Measurements from ENCODE around the gene PRSS56. TPM values are rescaled to one million over a fixed set of nuclear protein-coding genes. Genes with fewer than 3 reads are reported as not detected.

Gene PRSS56
- total RNA-seq, 1 experiment from 2014 or later = 0.18 TPM

DNA sequence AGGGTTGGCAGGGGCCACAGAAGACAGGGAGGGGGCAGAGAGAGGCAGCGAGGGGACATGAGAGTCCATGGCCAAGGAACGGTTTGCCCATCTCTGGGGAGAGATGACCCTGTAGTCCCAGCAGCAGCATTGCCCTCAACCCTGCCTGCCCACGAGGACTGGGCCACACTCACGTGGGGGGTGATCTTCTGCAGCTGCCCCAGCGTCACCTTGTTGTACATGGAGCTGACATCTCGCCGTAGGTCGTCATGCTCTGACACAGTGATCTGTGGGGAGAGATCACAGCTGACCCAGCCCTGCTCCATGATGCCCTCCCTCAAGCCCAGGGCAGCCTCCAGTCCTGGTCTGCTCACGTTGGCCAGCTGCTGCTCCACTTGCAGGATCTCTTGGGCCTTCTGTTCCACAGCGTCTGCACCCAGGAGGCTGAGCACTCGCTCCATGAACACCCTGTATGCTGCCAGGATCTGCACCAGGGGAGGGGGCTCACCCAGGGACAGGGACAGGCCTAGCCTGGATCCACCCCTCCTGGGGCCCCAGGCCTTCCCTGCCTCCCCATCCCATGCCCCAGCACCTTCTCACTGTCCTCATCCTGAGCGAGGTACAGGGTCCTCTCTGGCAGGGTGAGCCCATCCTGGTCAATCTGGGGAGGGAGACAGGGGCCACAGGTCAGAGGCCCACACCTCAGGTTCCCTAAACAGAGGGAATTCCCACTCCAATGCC lies 35.4 kb upstream of the PRSS56 start:
- CTCF ChIA-PET = no interaction called here

GRCh38 chr2:232485348-232485756 lies 34.8 kb upstream of the PRSS56 start:
- H3K9me3 ChIP-seq (ENCODE audit: control insufficient read depth, insufficient read depth, low read depth, low read length) = no peaks in the 10 kb centered on the region
- no peak for TF ChIP-seq POLR2AphosphoS5 (IDR thresholded peaks at IDR 0.05; ENCODE audit: low read depth, low read length)
- no peak for TF ChIP-seq CTCF (IDR thresholded peaks at IDR 0.05)
- no peak for TF ChIP-seq SIN3A (IDR thresholded peaks at IDR 0.05; ENCODE audit: borderline replicate concordance, insufficient read depth, low read depth, low read length)
- TF ChIP-seq, protein P1, sequence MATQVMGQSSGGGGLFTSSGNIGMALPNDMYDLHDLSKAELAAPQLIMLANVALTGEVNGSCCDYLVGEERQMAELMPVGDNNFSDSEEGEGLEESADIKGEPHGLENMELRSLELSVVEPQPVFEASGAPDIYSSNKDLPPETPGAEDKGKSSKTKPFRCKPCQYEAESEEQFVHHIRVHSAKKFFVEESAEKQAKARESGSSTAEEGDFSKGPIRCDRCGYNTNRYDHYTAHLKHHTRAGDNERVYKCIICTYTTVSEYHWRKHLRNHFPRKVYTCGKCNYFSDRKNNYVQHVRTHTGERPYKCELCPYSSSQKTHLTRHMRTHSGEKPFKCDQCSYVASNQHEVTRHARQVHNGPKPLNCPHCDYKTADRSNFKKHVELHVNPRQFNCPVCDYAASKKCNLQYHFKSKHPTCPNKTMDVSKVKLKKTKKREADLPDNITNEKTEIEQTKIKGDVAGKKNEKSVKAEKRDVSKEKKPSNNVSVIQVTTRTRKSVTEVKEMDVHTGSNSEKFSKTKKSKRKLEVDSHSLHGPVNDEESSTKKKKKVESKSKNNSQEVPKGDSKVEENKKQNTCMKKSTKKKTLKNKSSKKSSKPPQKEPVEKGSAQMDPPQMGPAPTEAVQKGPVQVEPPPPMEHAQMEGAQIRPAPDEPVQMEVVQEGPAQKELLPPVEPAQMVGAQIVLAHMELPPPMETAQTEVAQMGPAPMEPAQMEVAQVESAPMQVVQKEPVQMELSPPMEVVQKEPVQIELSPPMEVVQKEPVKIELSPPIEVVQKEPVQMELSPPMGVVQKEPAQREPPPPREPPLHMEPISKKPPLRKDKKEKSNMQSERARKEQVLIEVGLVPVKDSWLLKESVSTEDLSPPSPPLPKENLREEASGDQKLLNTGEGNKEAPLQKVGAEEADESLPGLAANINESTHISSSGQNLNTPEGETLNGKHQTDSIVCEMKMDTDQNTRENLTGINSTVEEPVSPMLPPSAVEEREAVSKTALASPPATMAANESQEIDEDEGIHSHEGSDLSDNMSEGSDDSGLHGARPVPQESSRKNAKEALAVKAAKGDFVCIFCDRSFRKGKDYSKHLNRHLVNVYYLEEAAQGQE (IDR thresholded peaks at IDR 0.05; ENCODE audit: insufficient read depth in 1 of 2, low read depth in 2 of 2, low read length in 1 of 2) = no peak
- no peak for TF ChIP-seq TCF7L2 (IDR thresholded peaks at IDR 0.05; ENCODE audit: low read depth, low read length)
- no peak for DNase-seq (ENCODE audit: low read depth, low spot score)
- ChIA-PET POLR2A (interaction anchor here (1.1 kb wide), 1 partner anchor 10 kb away, joined by 4 read pairs; no protein-coding TSS in a partner anchor), CTCF (no interaction called here)
- ATAC-seq = no peak
- no TSS peak for BruUV-seq (replicated peaks)
- in situ Hi-C loops (cut with HindIII; ENCODE audit: low pct_unique_long_range_greater_than_20kb, low sequenced_read_pairs) = no loop called here
- no peaks in the 10 kb centered on the region for H3K36me3 ChIP-seq (ENCODE audit: control insufficient read depth, insufficient read depth, low read length)
- no peak overlapping the region for H3K27ac ChIP-seq (ENCODE audit: low read length)
- no peaks in the 10 kb centered on the region; the same call in 1 of the 2 replicates for H3K27me3 ChIP-seq (ENCODE audit: control insufficient read depth, insufficient read depth, low read length)
- H3K4me3 ChIP-seq (ENCODE audit: low read depth in 2 of 2, low read length in 2 of 2) = no peak overlapping the region
- intact Hi-C loops (cut with micrococcal nuclease; ENCODE audit: unreplicated experiment) = no loop called here
- no peaks in the 10 kb centered on the region for H3K4me1 ChIP-seq (ENCODE audit: control insufficient read depth, insufficient read depth, low read length)

More for the DNA sequence above, 35.4 kb upstream of the PRSS56 start:
- POLR2A ChIA-PET = interaction anchor here (1.1 kb wide), 1 partner anchor 9 kb away, joined by 4 read pairs; no protein-coding TSS in a partner anchor
- Histone ChIP-seq H3K4me3 (ENCODE audit: low read depth in 2 of 2, low read length in 2 of 2) (no peak overlapping the region), H3K27ac (ENCODE audit: low read length) (no peak overlapping the region), H3K27me3 (ENCODE audit: control insufficient read depth, insufficient read depth, low read length) (no peaks in the 10 kb centered on the region; the same call in 1 of the 2 replicates), H3K9me3 (ENCODE audit: control insufficient read depth, insufficient read depth, low read depth, low read length) (no peaks in the 10 kb centered on the region), H3K4me1 (ENCODE audit: control insufficient read depth, insufficient read depth, low read length) (no peaks in the 10 kb centered on the region), H3K36me3 (ENCODE audit: control insufficient read depth, insufficient read depth, low read length) (no peaks in the 10 kb centered on the region)
- in situ Hi-C loops (cut with HindIII; ENCODE audit: low pct_unique_long_range_greater_than_20kb, low sequenced_read_pairs) (no loop called here), intact Hi-C loops (cut with micrococcal nuclease; ENCODE audit: unreplicated experiment) (no loop called here)
- DNase-seq (ENCODE audit: low read depth, low spot score) = no peak
- TF ChIP-seq TCF7L2 (IDR thresholded peaks at IDR 0.05; ENCODE audit: low read depth, low read length) = no peak
- no peak for TF ChIP-seq SIN3A (IDR thresholded peaks at IDR 0.05; ENCODE audit: borderline replicate concordance, insufficient read depth, low read depth, low read length)
- TF ChIP-seq, protein P1 (IDR thresholded peaks at IDR 0.05; ENCODE audit: insufficient read depth in 1 of 2, low read depth in 2 of 2, low read length in 1 of 2) = no peak
- no peak for TF ChIP-seq CTCF (IDR thresholded peaks at IDR 0.05)
- no peak for TF ChIP-seq POLR2AphosphoS5 (IDR thresholded peaks at IDR 0.05; ENCODE audit: low read depth, low read length)
- no TSS peak for BruUV-seq (replicated peaks)
- no peak for ATAC-seq
